ENCODE results near the gene SMG6. TPM values are rescaled to one million over a fixed set of nuclear protein-coding genes. Genes with fewer than 3 reads are reported as not detected.

SMG6 gene
- polyA plus RNA-seq, 6 donors from 2014 or later, result 0.23 to 5.3 (median 2.6) TPM

- Mint-ChIP-seq H3K4me3 (peak overlapping the region in 1 of 8 donors; percentile 56), H3K36me3 (peaks cover 16 to 32% of the 10 kb centered on the region in 2 donors), H3K27ac (peak overlapping the region in 1 of 6 donors; percentile 38), H3K27me3 (no peaks in the 10 kb centered on the region), H3K9me3 (no peaks in the 10 kb centered on the region), H3K4me1 (peaks cover 4% of the 10 kb centered on the region in 3 donors)
- ATAC-seq (ENCODE audit: low read depth in 2 of 2) (peak; percentile 82 to 98), DNase-seq (peak; percentile 71)
Observed at GRCh38 chr17:2244545-2245525, 58.8 kb downstream of the SMG6 start.

DNA sequence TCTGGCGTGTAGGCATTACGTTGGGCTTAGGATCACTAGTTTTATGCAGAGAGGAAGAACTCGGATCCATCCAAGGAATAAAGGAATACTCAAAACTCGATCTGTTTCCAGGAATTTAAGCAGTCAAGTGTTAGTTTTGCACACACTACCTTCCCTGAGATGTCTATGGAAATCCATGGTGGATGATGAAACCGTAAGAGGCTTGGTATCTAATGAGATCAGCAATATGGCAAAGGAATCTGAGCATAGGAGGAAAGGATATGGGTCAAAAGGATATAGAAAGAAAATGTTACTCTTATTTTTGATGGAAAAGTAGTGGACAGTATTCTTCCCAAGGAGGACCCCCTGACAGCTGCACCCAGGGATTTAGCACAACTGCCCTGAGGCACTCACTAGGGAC, 59.6 kb downstream of the SMG6 start:
- no peaks in the 10 kb centered on the region for H3K27me3 Mint-ChIP-seq
- peak overlapping the region in 1 of 6 donors; percentile 71 for H3K27ac Mint-ChIP-seq
- peaks cover 5% of the 10 kb centered on the region in 3 donors for H3K4me1 Mint-ChIP-seq
- ATAC-seq (ENCODE audit: low read depth in 2 of 2) (no peak), DNase-seq (no peak)
- H3K36me3 Mint-ChIP-seq, result peaks cover 13 to 23% of the 10 kb centered on the region in 2 donors
- no peak overlapping the region for H3K4me3 Mint-ChIP-seq
- no peaks in the 10 kb centered on the region for H3K9me3 Mint-ChIP-seq

DNA sequence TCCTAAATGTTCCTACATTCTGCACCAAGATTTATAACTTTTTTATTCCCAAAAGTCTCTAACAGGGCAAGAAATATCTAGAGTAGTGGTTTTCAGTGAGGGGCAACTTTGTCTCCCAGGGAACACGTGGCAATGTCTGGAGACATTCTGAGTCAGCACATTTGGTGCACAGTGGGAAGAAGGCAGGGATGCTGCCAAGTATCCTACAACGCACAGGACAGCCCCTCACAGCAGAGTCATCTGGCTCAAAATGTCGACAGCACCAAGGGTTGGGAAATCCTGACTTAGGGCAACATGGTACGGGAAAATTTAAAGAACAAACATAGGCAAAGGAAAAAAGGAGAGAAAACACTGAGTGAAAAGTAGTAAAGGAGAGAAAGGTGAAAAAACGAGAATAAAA, 61.8 kb downstream of the SMG6 start:
- DNase-seq, result no peak
- Mint-ChIP-seq H3K36me3 (peaks cover 13 to 16% of the 10 kb centered on the region in 2 donors), H3K4me3 (no peak overlapping the region), H3K27ac (peak overlapping the region in 1 of 6 donors; percentile 40), H3K9me3 (no peaks in the 10 kb centered on the region), H3K4me1 (peaks cover 5 to 11% (median 5%) of the 10 kb centered on the region in 3 donors), H3K27me3 (no peaks in the 10 kb centered on the region)
- ATAC-seq (ENCODE audit: low read depth in 2 of 2), result no peak

DNA sequence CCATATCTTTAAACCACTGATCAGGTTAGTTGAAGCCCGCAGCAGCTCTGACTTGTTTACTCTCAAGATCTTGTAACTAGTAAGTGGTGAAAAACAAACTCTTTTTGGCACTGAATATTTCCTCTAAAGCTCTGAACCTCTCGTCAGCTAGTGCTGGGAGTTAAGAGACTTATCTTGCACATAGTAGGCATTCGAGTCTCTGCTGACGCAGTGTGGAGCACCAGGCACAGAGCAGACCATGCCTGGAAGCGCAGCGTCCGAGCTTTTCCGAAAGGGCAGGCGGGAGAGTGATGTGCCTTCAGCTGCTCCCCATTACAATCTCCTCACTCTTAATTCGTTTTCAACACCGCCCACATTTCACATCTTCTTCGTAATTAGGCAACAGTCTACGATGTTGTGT, 63.0 kb downstream of the SMG6 start:
- Mint-ChIP-seq H3K27ac (peak overlapping the region in 2 of 6 donors; percentile 2 to 81), H3K4me1 (peaks cover 5 to 11% (median 5%) of the 10 kb centered on the region in 3 donors), H3K4me3 (no peak overlapping the region), H3K27me3 (no peaks in the 10 kb centered on the region), H3K36me3 (peaks cover 16 to 18% of the 10 kb centered on the region in 2 donors), H3K9me3 (no peaks in the 10 kb centered on the region)
- ATAC-seq (ENCODE audit: low read depth in 2 of 2), result no peak
- DNase-seq, result no peak

- DNase-seq, result no peak
- Mint-ChIP-seq H3K27me3 (no peaks in the 10 kb centered on the region), H3K27ac (peak overlapping the region in 5 of 6 donors; percentile 2 to 85 (median 45)), H3K4me1 (peaks cover 5 to 11% (median 5%) of the 10 kb centered on the region in 3 donors), H3K36me3 (peaks cover 16 to 24% of the 10 kb centered on the region in 2 donors), H3K4me3 (peak overlapping the region in 2 of 8 donors; percentile 17 to 27), H3K9me3 (no peaks in the 10 kb centered on the region)
- peak; percentile 51 to 75 for ATAC-seq (ENCODE audit: low read depth in 2 of 2)
Observed at GRCh38 chr17:2239882-2240430, 63.6 kb downstream of the SMG6 start.

DNA sequence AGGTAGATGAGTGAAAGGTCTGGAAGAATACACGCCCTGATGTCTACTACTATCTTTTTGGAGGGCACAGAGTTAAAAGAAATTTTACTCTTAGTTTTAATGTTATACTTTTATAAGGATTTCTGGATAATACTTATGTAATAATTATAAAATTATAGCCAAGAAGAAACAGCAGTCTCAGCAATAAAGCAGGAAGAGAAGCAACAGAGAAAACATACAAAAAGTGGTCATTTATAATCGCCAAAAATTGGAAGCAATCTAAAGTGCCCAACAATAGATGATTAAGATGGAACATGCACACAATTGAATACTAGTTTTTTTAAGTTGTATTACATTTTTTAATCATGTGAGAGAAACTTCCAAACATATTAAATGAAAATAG, 64.4 kb downstream of the SMG6 start:
- ATAC-seq (ENCODE audit: low read depth in 2 of 2) (no peak), DNase-seq (no peak)
- Mint-ChIP-seq H3K9me3 (no peaks in the 10 kb centered on the region), H3K4me3 (no peak overlapping the region), H3K27me3 (no peaks in the 10 kb centered on the region), H3K4me1 (peaks cover 5 to 11% (median 5%) of the 10 kb centered on the region in 3 donors), H3K27ac (no peak overlapping the region), H3K36me3 (peaks cover 16 to 24% of the 10 kb centered on the region in 2 donors)

DNA sequence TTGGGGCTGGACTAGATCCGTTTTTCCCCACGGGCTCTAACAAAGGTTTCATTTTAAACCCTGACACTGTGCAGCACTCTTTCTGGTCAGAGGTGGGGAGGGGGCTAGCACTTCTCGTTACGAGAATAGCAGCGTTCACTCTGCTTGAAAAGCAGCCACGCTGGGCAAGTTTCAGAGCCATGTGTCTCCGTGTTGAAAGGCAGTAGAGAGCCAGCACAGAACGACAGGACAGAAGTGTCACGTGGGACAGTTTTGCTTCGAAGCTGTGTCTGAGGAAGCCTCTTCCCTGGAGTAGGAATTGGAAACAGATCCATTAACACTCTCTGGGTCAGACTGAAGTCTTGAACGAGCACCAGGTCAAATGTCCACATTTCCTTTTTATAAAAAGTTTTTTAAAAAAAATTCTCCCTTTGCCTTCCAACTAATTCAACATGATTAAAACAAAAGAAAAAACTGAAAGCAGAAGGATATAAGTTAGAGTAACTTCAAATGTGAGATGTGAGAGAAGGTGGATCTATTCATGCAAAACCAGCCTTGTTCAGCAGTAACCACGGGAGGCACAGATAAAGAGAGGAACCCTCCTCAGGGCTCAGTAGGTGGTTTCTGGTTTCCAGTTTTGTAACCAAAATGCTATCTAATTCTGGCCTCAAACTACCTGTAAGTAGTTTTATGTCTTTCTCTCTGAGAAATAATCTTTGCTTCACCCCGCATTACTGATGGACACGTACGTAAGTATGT, 65.0 kb downstream of the SMG6 start:
- peak; percentile 58 to 71 for ATAC-seq (ENCODE audit: low read depth in 2 of 2)
- peak overlapping the region in 1 of 8 donors; percentile 69 for H3K4me3 Mint-ChIP-seq

DNA sequence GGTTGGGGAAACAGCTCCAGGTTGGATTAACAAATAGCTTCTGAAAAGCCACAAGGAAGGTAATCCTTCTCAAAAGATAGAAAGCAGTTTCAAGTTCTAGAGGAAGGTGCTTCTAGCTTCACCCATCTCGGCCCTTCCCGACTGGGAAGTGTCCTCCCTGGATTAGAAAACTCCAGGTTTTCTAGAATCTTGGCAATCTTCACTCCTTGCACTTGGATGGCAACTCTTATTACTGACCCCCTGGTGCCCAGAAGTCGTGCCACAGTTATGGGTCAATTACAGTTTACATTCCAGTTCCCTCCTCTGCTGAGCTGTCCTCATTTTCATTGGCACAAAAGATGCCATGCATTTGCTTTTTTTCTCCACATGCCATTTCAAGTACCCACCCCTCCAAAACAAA, 65.6 kb downstream of the SMG6 start:
- peaks cover 15 to 16% of the 10 kb centered on the region in 2 donors for H3K36me3 Mint-ChIP-seq
- H3K27me3 Mint-ChIP-seq, result no peaks in the 10 kb centered on the region
- H3K4me1 Mint-ChIP-seq, result peaks cover 5 to 11% (median 5%) of the 10 kb centered on the region in 3 donors

More for the DNA sequence above, 65.0 kb downstream of the SMG6 start:
- H3K27ac Mint-ChIP-seq, result peak overlapping the region in 1 of 6 donors; percentile 29
- no peaks in the 10 kb centered on the region for H3K27me3 Mint-ChIP-seq
- no peaks in the 10 kb centered on the region for H3K9me3 Mint-ChIP-seq
- peaks cover 5 to 11% (median 5%) of the 10 kb centered on the region in 3 donors for H3K4me1 Mint-ChIP-seq
- H3K36me3 Mint-ChIP-seq, result peaks cover 16 to 22% of the 10 kb centered on the region in 2 donors
- DNase-seq, result no peak

GRCh38 chr17:2237521-2237921, 66.1 kb downstream of the SMG6 start:
- H3K27me3 Mint-ChIP-seq, result no peaks in the 10 kb centered on the region
- H3K27ac Mint-ChIP-seq, result no peak overlapping the region
- no peaks in the 10 kb centered on the region for H3K9me3 Mint-ChIP-seq
- H3K4me1 Mint-ChIP-seq, result peaks cover 5 to 11% (median 5%) of the 10 kb centered on the region in 3 donors
- no peak for DNase-seq
- no peak for ATAC-seq (ENCODE audit: low read depth in 2 of 2)
- no peak overlapping the region for H3K4me3 Mint-ChIP-seq
- peaks cover 12 to 16% of the 10 kb centered on the region in 2 donors for H3K36me3 Mint-ChIP-seq

More for the DNA sequence above, 65.6 kb downstream of the SMG6 start:
- Mint-ChIP-seq H3K27ac (no peak overlapping the region), H3K9me3 (no peaks in the 10 kb centered on the region), H3K4me3 (no peak overlapping the region)
- ATAC-seq (ENCODE audit: low read depth in 2 of 2) (no peak), DNase-seq (no peak)

- DNase-seq, result no peak
- ATAC-seq (ENCODE audit: low read depth in 2 of 2), result no peak
- no peak overlapping the region for H3K27ac Mint-ChIP-seq
- no peaks in the 10 kb centered on the region for H3K9me3 Mint-ChIP-seq
- no peak overlapping the region for H3K4me3 Mint-ChIP-seq
- no peaks in the 10 kb centered on the region for H3K27me3 Mint-ChIP-seq
- H3K36me3 Mint-ChIP-seq, result peaks cover 6 to 12% of the 10 kb centered on the region in 2 donors
- peaks cover 5 to 11% (median 5%) of the 10 kb centered on the region in 3 donors for H3K4me1 Mint-ChIP-seq
Observed at GRCh38 chr17:2235792-2236366, 67.7 kb downstream of the SMG6 start.

DNA sequence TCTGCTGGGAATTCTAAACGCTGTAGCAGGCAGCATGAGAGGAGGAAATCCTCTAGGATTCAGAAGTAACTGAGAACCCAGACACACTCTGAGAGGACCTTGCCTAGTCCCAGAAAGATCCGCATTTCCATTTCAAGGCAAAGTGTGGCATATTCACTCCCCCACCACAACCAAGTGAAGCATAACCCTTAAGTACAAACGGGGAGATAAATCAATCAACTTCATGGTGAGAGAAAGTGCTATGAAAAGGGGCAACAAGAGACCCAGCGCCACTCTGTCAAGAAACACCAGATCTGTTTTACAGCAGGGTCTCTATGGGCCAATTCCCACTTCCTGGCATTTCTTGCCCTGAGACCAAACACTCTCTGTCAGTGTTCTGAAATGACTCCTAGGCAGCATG, 68.3 kb downstream of the SMG6 start:
- Mint-ChIP-seq H3K27ac (no peak overlapping the region), H3K36me3 (peaks cover 7 to 15% of the 10 kb centered on the region in 2 donors), H3K4me3 (no peak overlapping the region), H3K9me3 (no peaks in the 10 kb centered on the region), H3K4me1 (peaks cover 5 to 11% (median 5%) of the 10 kb centered on the region in 3 donors), H3K27me3 (no peaks in the 10 kb centered on the region)
- DNase-seq (no peak), ATAC-seq (ENCODE audit: low read depth in 2 of 2) (no peak)

DNA sequence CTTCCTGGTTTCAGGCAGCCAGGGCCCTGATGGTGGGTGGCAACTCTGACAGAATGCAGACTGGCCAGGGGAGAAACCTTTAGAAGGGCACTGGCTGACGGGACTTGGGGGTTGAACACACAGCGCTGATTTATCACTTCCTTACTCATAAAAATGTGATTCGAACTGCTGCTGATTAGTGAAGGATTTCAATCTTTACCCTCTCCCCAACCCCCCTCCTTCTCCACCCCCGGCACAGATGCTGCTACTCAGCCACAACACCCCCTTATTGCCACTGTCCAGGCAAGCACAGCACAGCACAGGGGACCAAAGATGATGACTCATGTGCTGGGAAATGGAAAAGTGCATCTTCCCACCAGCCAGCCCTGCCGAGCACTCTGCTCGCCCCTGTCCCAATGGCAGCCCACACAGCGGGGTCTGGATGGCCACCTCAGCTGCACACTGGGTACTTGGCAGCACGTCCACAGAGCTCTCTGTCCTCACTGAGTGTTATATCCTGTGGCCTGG, 70.1 kb downstream of the SMG6 start:
- ATAC-seq (ENCODE audit: low read depth in 2 of 2) (no peak), DNase-seq (no peak)
- Mint-ChIP-seq H3K27me3 (no peaks in the 10 kb centered on the region), H3K4me3 (no peak overlapping the region), H3K9me3 (no peaks in the 10 kb centered on the region), H3K4me1 (peaks cover 0 to 3% (median 0%) of the 10 kb centered on the region in 3 donors), H3K36me3 (peaks cover 7 to 20% of the 10 kb centered on the region in 2 donors), H3K27ac (no peak overlapping the region)

- H3K27ac Mint-ChIP-seq, result no peak overlapping the region
Observed at GRCh38 chr17:2232244-2232638, 71.3 kb downstream of the SMG6 start.

More at GRCh38 chr17:2232244-2232638, 71.3 kb downstream of the SMG6 start:
- DNase-seq (no peak), ATAC-seq (ENCODE audit: low read depth in 2 of 2) (no peak)
- H3K27me3 Mint-ChIP-seq, result no peaks in the 10 kb centered on the region
- H3K4me3 Mint-ChIP-seq, result no peak overlapping the region
- H3K36me3 Mint-ChIP-seq, result peaks cover 7 to 20% of the 10 kb centered on the region in 2 donors
- H3K4me1 Mint-ChIP-seq, result no peaks in the 10 kb centered on the region
- no peaks in the 10 kb centered on the region for H3K9me3 Mint-ChIP-seq

Data from naive B cell (primary cell).